RWPE2 (cell line): ENCODE data around the gene NWD2.

ENCODE experiments used
- ATAC-seq: fragments of 200-7000 bp; cut with Tn5 transposase; 3 replicates; pipeline ENCODE4 v1.9.1; 2021; ENCODE audit warnings: low read depth
- DNase-seq: peaks from one replicate; pipeline ENCODE4 v3.0.0-alpha.2; 2020; ENCODE audit warnings: low spot score
- H3K27ac ChIP-seq: fragments of 450-650 bp; 2 replicates; pipeline ENCODE4 v1.5.1; 2017; ENCODE audit warnings: mild to moderate bottlenecking; ENCODE audit not compliant: poor library complexity, severe bottlenecking
- H3K27me3 ChIP-seq: fragments of 250-450 bp; sonication (Bioruptor Pico); 2 replicates; pipeline ENCODE4 v1.5.1; 2021; ENCODE audit warnings: mild to moderate bottlenecking, moderate library complexity; ENCODE audit not compliant: insufficient read depth, poor library complexity, severe bottlenecking
- H3K36me3 ChIP-seq: fragments of 250-450 bp; sonication (Bioruptor Pico); 2 replicates; pipeline ENCODE4 v1.5.1; 2020; ENCODE audit warnings: low read depth, mild to moderate bottlenecking, moderate library complexity
- H3K4me1 ChIP-seq: fragments of 250-450 bp; sonication (Bioruptor Pico); 2 replicates; pipeline ENCODE4 v1.5.1; 2021; ENCODE audit warnings: mild to moderate bottlenecking, moderate library complexity; ENCODE audit not compliant: insufficient read depth, poor library complexity, severe bottlenecking
- H3K4me3 ChIP-seq: fragments of 250-450 bp; sonication (Bioruptor Pico); 2 replicates; pipeline ENCODE4 v1.5.1; 2021; ENCODE audit warnings: mild to moderate bottlenecking, moderate library complexity; ENCODE audit not compliant: severe bottlenecking
- H3K9me3 ChIP-seq: fragments of 250-450 bp; sonication (Bioruptor Pico); 2 replicates; pipeline ENCODE4 v1.5.1; 2021; ENCODE audit warnings: mild to moderate bottlenecking, moderate library complexity; ENCODE audit not compliant: severe bottlenecking
- CTCF ChIP-seq: fragments of 450-650 bp; IDR thresholded peaks from one replicate; pipeline ENCODE4 v1.5.1; 2017; ENCODE audit warnings: mild to moderate bottlenecking, moderate library complexity; ENCODE audit not compliant: poor library complexity, severe bottlenecking

Gene NWD2

GRCh38 chr4:37367901-37368300 lies 123.4 kb downstream of the NWD2 start:
- ATAC-seq (no peak), DNase-seq (no peak)
- no peaks in the 10 kb centered on the region for H3K4me1 ChIP-seq
- TF ChIP-seq CTCF: no peak
- H3K27ac ChIP-seq: no peak overlapping the region
- no peaks in the 10 kb centered on the region for H3K36me3 ChIP-seq
- H3K27me3 ChIP-seq: no peaks in the 10 kb centered on the region
- no peak overlapping the region for H3K4me3 ChIP-seq
- no peaks in the 10 kb centered on the region for H3K9me3 ChIP-seq

GRCh38 chr4:37370052-37370451 lies 125.5 kb downstream of the NWD2 start:
- no peaks in the 10 kb centered on the region for H3K4me1 ChIP-seq
- H3K9me3 ChIP-seq: no peaks in the 10 kb centered on the region
- no peaks in the 10 kb centered on the region for H3K36me3 ChIP-seq
- no peak overlapping the region for H3K27ac ChIP-seq
- DNase-seq (no peak), ATAC-seq (no peak)
- no peaks in the 10 kb centered on the region for H3K27me3 ChIP-seq
- TF ChIP-seq CTCF: no peak
- H3K4me3 ChIP-seq: no peak overlapping the region

GRCh38 chr4:37381040-37381668 lies 136.6 kb downstream of the NWD2 start:
- Histone ChIP-seq H3K4me1 (no peaks in the 10 kb centered on the region), H3K9me3 (no peaks in the 10 kb centered on the region), H3K4me3 (no peak overlapping the region), H3K27me3 (no peaks in the 10 kb centered on the region), H3K27ac (no peak overlapping the region), H3K36me3 (no peaks in the 10 kb centered on the region)
- ATAC-seq (no peak), DNase-seq (no peak)
- no peak for TF ChIP-seq CTCF

- ATAC-seq: peak; percentile 71
- Histone ChIP-seq H3K4me1 (no peaks in the 10 kb centered on the region), H3K27ac (no peak overlapping the region), H3K4me3 (no peak overlapping the region), H3K9me3 (no peaks in the 10 kb centered on the region), H3K27me3 (no peaks in the 10 kb centered on the region), H3K36me3 (no peaks in the 10 kb centered on the region)
- TF ChIP-seq CTCF: peak; percentile 79
- DNase-seq: no peak
These were observed 139.2 kb downstream of the NWD2 start for GRCh38 chr4:37383579-37384229.

GRCh38 chr4:37385424-37385823 lies 140.9 kb downstream of the NWD2 start:
- no peaks in the 10 kb centered on the region for H3K9me3 ChIP-seq
- H3K36me3 ChIP-seq: no peaks in the 10 kb centered on the region
- no peaks in the 10 kb centered on the region for H3K27me3 ChIP-seq
- no peak for ATAC-seq
- H3K27ac ChIP-seq: no peak overlapping the region
- H3K4me3 ChIP-seq: no peak overlapping the region
- no peak for TF ChIP-seq CTCF
- H3K4me1 ChIP-seq: no peaks in the 10 kb centered on the region
- no peak for DNase-seq
